Keratinocyte (primary cell): ENCODE results near the gene ZP2. TPM values are rescaled to one million over a fixed set of nuclear protein-coding genes. Genes with fewer than 3 reads are reported as not detected.

Experiments
- DNase-seq: peaks from one replicate; pipeline ENCODE4 v3.0.0-alpha.2; 2011; ENCODE audit warnings: low read depth, missing footprints, low spot score
- FAIRE-seq: peaks from 2 replicates; lab custom pipeline; 2011; peaks lifted over from hg19 to GRCh38; lab: Jason Lieb, UNC
- H2AFZ ChIP-seq: 2 replicates; pipeline ENCODE4 v1.6.0; 2012; ENCODE audit warnings: low read length, control low read depth, inconsistent platforms; ENCODE audit not compliant: control insufficient read depth
- H3K27ac ChIP-seq: 2 replicates; pipeline ENCODE4 v1.5.1; 2011; ENCODE audit warnings: low read length; ENCODE audit not compliant: control insufficient read depth, insufficient read depth
- H3K27me3 ChIP-seq: 3 replicates; pipeline ENCODE4 v1.6.0; 2011; ENCODE audit warnings: low read length; ENCODE audit not compliant: control insufficient read depth, insufficient read depth; ENCODE audit errors: extremely low read depth
- H3K36me3 ChIP-seq, 2 experiments: 2 replicates in 1 of 2; 3 replicates in 1 of 2; pipeline ENCODE4 v1.5.1; 2011; ENCODE audit warnings: low read length in 2 of 2, mild to moderate bottlenecking in 1 of 2; ENCODE audit not compliant: control insufficient read depth in 2 of 2, insufficient read depth in 2 of 2; ENCODE audit errors: extremely low read depth in 1 of 2
- H3K4me1 ChIP-seq: 3 replicates; pipeline ENCODE4 v1.5.1; 2011; ENCODE audit warnings: low read length; ENCODE audit not compliant: control insufficient read depth, insufficient read depth; ENCODE audit errors: extremely low read depth
- H3K4me2 ChIP-seq: 3 replicates; pipeline ENCODE4 v1.6.0; 2011; ENCODE audit warnings: low read depth, low read length; ENCODE audit not compliant: control insufficient read depth, insufficient read depth; ENCODE audit errors: extremely low read depth
- H3K4me3 ChIP-seq, 3 experiments: fragments of 200-600 bp in 1 of 3; sonication (generic) in 1 of 3; 2 replicates in 2 of 3; 3 replicates in 1 of 3; pipeline ENCODE4 v1.5.1; 2011 to 2016; ENCODE audit warnings: low read length in 3 of 3, mild to moderate bottlenecking in 3 of 3, control low read depth in 2 of 3, inconsistent platforms in 1 of 3, low read depth in 1 of 3, mixed read lengths in 1 of 3, mixed run types in 1 of 3, moderate library complexity in 1 of 3; ENCODE audit not compliant: control insufficient read depth in 2 of 3, insufficient read depth in 2 of 3; ENCODE audit errors: extremely low read depth in 1 of 3
- H3K79me2 ChIP-seq: 2 replicates; pipeline ENCODE4 v1.6.0; 2012; ENCODE audit warnings: low read length; ENCODE audit not compliant: control insufficient read depth, insufficient read depth
- H3K9ac ChIP-seq: 3 replicates; pipeline ENCODE4 v1.6.0; 2011; ENCODE audit warnings: low read length; ENCODE audit not compliant: control insufficient read depth, insufficient read depth; ENCODE audit errors: extremely low read depth
- H3K9me1 ChIP-seq: 3 replicates; pipeline ENCODE4 v1.6.0; 2011; ENCODE audit warnings: low read length; ENCODE audit not compliant: control insufficient read depth, insufficient read depth; ENCODE audit errors: extremely low read depth
- H3K9me3 ChIP-seq: 2 replicates; pipeline ENCODE4 v1.5.1; 2012; ENCODE audit warnings: low read depth, low read length; ENCODE audit not compliant: control insufficient read depth
- H4K20me1 ChIP-seq: 3 replicates; pipeline ENCODE4 v1.6.0; 2011; ENCODE audit warnings: low read length; ENCODE audit not compliant: control insufficient read depth, insufficient read depth; ENCODE audit errors: extremely low read depth
- EZH2 ChIP-seq: IDR thresholded peaks from one replicate; pipeline ENCODE4 v1.6.1; 2012; ENCODE audit warnings: inconsistent platforms, mild to moderate bottlenecking, low read length, moderate library complexity
- dilution Hi-C: fragments of 300-500 bp; cut with MboI; formaldehyde crosslinking; loops from one replicate; pipeline ENCODE4 v1.7.0; 2020; ENCODE audit warnings: low sequenced_read_pairs; ENCODE audit not compliant: extremely low pct_ligation_motif_present
- polyA plus RNA-seq, 5 experiments: library from polyadenylated mRNA; depleted of rRNA in 3 of 5; stranded (reverse) in 3 of 5; stranded (forward) in 1 of 5; unstranded in 1 of 5; fragments of >200 nt; gene quantifications; 1 replicate in 1 of 5; 2 replicates in 3 of 5; 3 replicates in 1 of 5; pipeline versions ENCODE4 v1.2.1 to v1.2.3, GENCODE V29; 2011 to 2012; ENCODE audit warnings: missing spikeins in 2 of 5, low read depth in 1 of 5, low replicate concordance in 1 of 5
- TF ChIP-seq, protein P1 (sequence below), 3 experiments: IDR thresholded peaks in 1 of 3; conservative IDR thresholded peaks in 1 of 3; optimal IDR thresholded peaks in 1 of 3; 2 replicates in 2 of 3; 3 replicates in 1 of 3; pipeline versions ENCODE3 to v1.5.1; 2011; ENCODE audit warnings: low read length in 3 of 3, mild to moderate bottlenecking in 3 of 3, moderate library complexity in 2 of 3, control low read depth in 1 of 3, inconsistent platforms in 1 of 3; ENCODE audit not compliant: insufficient read depth in 2 of 3; ENCODE audit errors: extremely low read depth in 1 of 3

The ZP2 gene
- polyA plus RNA-seq, 1 donor (not counting 4 experiments of a cell fraction or from before 2014, with no cell fraction given), result not detected

DNA sequence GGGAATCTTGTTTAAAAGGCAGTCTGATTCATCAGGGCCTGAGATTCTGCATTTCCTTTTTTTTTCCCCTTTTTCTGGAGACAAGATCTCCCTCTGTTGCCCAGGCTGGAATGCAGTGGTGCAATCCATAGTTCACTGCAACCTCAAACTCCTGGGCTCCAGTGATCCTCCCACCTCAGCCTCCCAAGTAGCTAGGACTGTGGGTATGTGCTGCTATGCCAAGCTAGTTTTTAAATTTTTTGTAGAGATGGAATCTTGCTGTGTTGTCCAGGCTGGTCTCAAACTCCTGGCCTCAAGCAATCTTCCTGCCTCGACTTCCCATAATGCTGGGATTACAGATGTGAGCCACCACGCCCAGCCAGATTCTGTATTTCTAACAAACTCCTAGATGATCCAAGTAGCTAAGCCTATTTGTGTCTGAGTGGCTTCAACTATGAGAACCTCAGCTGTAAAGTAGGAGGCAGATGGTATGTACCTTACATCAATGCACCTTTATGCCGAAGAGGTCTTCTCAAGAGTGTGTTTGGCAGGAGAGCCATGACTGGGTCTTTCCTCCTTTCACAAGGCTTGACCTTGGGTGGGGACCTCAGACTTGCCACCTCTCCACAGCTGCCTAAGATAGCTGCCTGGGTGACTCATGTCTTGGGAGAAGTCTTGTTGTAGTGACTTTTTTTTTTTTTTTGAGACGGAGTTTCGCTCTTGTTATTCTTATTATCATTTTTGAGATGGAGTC is 42.0 kb downstream of the ZP2 start:
- Histone ChIP-seq H3K27me3 (no peaks in the 10 kb centered on the region), H3K36me3 (peaks cover 25 to 38% of the 10 kb centered on the region in 2 experiments), H3K4me3 (no peak overlapping the region), H2AFZ (no peak overlapping the region), H3K9me1 (no peaks in the 10 kb centered on the region), H3K9ac (no peak overlapping the region), H3K4me1 (peaks cover 2% of the 10 kb centered on the region), H4K20me1 (no peaks in the 10 kb centered on the region), H3K27ac (no peak overlapping the region), H3K9me3 (no peaks in the 10 kb centered on the region), H3K79me2 (peaks cover 7% of the 10 kb centered on the region), H3K4me2 (no peak overlapping the region)
- DNase-seq (no peak), FAIRE-seq (no peak)
- dilution Hi-C loops, result no loop called here
- TF ChIP-seq, protein P1, sequence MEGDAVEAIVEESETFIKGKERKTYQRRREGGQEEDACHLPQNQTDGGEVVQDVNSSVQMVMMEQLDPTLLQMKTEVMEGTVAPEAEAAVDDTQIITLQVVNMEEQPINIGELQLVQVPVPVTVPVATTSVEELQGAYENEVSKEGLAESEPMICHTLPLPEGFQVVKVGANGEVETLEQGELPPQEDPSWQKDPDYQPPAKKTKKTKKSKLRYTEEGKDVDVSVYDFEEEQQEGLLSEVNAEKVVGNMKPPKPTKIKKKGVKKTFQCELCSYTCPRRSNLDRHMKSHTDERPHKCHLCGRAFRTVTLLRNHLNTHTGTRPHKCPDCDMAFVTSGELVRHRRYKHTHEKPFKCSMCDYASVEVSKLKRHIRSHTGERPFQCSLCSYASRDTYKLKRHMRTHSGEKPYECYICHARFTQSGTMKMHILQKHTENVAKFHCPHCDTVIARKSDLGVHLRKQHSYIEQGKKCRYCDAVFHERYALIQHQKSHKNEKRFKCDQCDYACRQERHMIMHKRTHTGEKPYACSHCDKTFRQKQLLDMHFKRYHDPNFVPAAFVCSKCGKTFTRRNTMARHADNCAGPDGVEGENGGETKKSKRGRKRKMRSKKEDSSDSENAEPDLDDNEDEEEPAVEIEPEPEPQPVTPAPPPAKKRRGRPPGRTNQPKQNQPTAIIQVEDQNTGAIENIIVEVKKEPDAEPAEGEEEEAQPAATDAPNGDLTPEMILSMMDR (optimal IDR thresholded peaks at IDR 0.05 in 1 of 3, IDR thresholded peaks at IDR 0.05 in 1 of 3, conservative IDR thresholded peaks at IDR 0.05 in 1 of 3; ENCODE audit: extremely low read depth in 1 of 3, insufficient read depth in 2 of 3, low read length in 3 of 3), result no peak
- TF ChIP-seq EZH2, result no peak

DNA sequence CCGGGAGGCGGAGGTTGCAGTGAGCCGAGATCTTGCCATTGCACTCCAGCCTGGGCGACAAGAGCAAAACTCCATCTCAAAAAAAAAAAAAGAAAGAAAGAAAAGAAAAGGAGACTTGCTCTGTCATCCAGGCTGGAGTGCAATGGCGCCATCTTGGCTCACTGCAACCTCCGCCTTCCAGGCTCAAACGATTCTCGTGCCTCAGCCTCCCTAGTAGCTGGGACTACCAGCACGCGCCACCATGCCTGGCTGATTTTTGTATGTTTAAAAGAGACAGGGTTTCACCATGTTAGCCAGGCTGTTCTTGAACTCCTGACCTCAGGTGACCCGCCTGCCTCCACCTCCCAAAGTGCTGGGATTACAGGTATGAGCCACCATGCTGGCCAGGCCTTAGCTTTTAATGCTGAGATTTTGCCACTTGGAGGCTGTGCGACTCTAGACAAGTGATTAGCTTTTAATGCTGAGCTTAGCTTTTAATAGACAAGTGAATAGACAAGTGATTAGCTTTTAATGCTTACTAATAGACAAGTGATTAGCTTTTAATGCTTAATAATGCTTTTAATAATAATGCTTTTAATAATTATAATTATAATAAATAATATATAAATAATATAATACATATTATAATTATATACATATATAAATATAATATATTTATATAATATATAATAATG is 43.3 kb downstream of the ZP2 start:
- no peak overlapping the region for H3K9ac ChIP-seq
- dilution Hi-C loops, result no loop called here
- H3K27ac ChIP-seq, result no peak overlapping the region
- H4K20me1 ChIP-seq, result no peaks in the 10 kb centered on the region
- H3K27me3 ChIP-seq, result no peaks in the 10 kb centered on the region
- H3K9me1 ChIP-seq, result no peaks in the 10 kb centered on the region
- no peak for TF ChIP-seq EZH2
- TF ChIP-seq, protein P1 (optimal IDR thresholded peaks at IDR 0.05 in 1 of 3, IDR thresholded peaks at IDR 0.05 in 1 of 3, conservative IDR thresholded peaks at IDR 0.05 in 1 of 3; ENCODE audit: extremely low read depth in 1 of 3, insufficient read depth in 2 of 3, low read length in 3 of 3), result no peak
- H3K4me3 ChIP-seq, result no peak overlapping the region
- H3K36me3 ChIP-seq, result peaks cover 19 to 35% of the 10 kb centered on the region in 2 experiments
- H2AFZ ChIP-seq, result no peak overlapping the region
- H3K9me3 ChIP-seq, result no peaks in the 10 kb centered on the region
- H3K79me2 ChIP-seq, result peaks cover 8% of the 10 kb centered on the region
- H3K4me2 ChIP-seq, result no peak overlapping the region
- FAIRE-seq, result no peak
- H3K4me1 ChIP-seq, result peaks cover 2% of the 10 kb centered on the region
- DNase-seq, result no peak
